Measurements from ENCODE around the gene CDYL.
"Not testable (repeated sequence)": the region's sequence is repeated elsewhere in the genome, so short reads cannot be mapped to it uniquely, and the experiment has no call there.

The CDYL gene

GRCh38 chr6:5003604-5004372 is 227.6 kb downstream of the CDYL start, which contains the start of gene RPP40:
TSS of gene RPP40 (minus strand) at chr6:5004037. CDS start at chr6:5004002, 35 bp downstream.
- Histone ChIP-seq H3K4me1 (no peaks in the 10 kb centered on the region), H3K36me3 (no peaks in the 10 kb centered on the region), H3K27me3 (no peaks in the 10 kb centered on the region), H3K9me3 (no peaks in the 10 kb centered on the region), H3K4me3 (ENCODE audit: low read depth, low read length) (peak within 1 kb of the TSS; percentile 73)
- DNase-seq, result peak; percentile 98
- TF ChIP-seq CTCF (IDR thresholded peaks at IDR 0.05; ENCODE audit: low read depth, low read length), result peak; percentile 77

- H3K9me3 ChIP-seq, result no peaks in the 10 kb centered on the region
- no peak for DNase-seq
- no peak for TF ChIP-seq CTCF (IDR thresholded peaks at IDR 0.05; ENCODE audit: low read depth, low read length)
- H3K36me3 ChIP-seq, result no peaks in the 10 kb centered on the region
- peak overlapping the region; percentile 73 for H3K4me3 ChIP-seq (ENCODE audit: low read depth, low read length)
- no peaks in the 10 kb centered on the region for H3K27me3 ChIP-seq
- no peaks in the 10 kb centered on the region for H3K4me1 ChIP-seq
These were observed 228.3 kb downstream of the CDYL start for GRCh38 chr6:5004373-5005037.

GRCh38 chr6:5005038-5005433 is 228.8 kb downstream of the CDYL start:
- H3K4me1 ChIP-seq; H3K4me3 ChIP-seq (ENCODE audit: low read depth, low read length); DNase-seq; H3K27me3 ChIP-seq; H3K9me3 ChIP-seq; H3K36me3 ChIP-seq: not testable (repeated sequence)

Data from BE2C (cell line).